IMR-90 (cell line): Measurements from ENCODE around the gene PAN3. TPM values are rescaled to one million over a fixed set of nuclear protein-coding genes. Genes with fewer than 3 reads are reported as not detected.

Experiments
- ATAC-seq: fragments of 200-7000 bp; cut with Tn5 transposase; 2 replicates; pipeline ENCODE4 v1.9.1; 2020; ENCODE audit warnings: low read depth, mild to moderate bottlenecking, moderate library complexity
- BruUV-seq: library from RNA; stranded (reverse); fragments of 400-500 nt; replicated peaks from 2 replicates; lab custom pipeline; 2021; lab: Mats Ljungman, UMichigan
- CTCF ChIA-PET: fragments of 300-600 bp; formaldehyde crosslinking; extraction: SDS; loops from one replicate; lab custom pipeline; 2021; ENCODE audit warnings: antibody characterized with exemption; lab: Yijun Ruan, JAX
- POLR2A ChIA-PET: fragments of 300-600 bp; sonication (Branson Sonifier 250); formaldehyde crosslinking; loops from one replicate; lab custom pipeline; 2022; ENCODE audit warnings: antibody characterized with exemption; ENCODE audit not compliant: unreplicated experiment; lab: Charles Lee
- DNase-seq: peaks from one replicate; pipeline ENCODE4 v3.0.0; 2013
- H2AFZ ChIP-seq: replicated peaks from 2 replicates; pipeline ENCODE3; 2013; ENCODE audit warnings: low read length, mild to moderate bottlenecking; ENCODE audit not compliant: poor library complexity
- H2AK5ac ChIP-seq: 2 replicates; pipeline ENCODE4 v1.6.1; 2013; ENCODE audit warnings: low read depth, low read length, inconsistent platforms
- H2AK9ac ChIP-seq: replicated peaks from 2 replicates; pipeline ENCODE3; 2013; ENCODE audit warnings: mild to moderate bottlenecking, low read depth, low read length, moderate library complexity; ENCODE audit not compliant: poor library complexity
- H2BK120ac ChIP-seq: 2 replicates; pipeline ENCODE4 v1.6.1; 2013; ENCODE audit warnings: low read depth, low read length, inconsistent platforms
- H2BK15ac ChIP-seq: 3 replicates; pipeline ENCODE4 v1.6.1; 2013; ENCODE audit warnings: low read depth, low read length, inconsistent platforms
- H2BK20ac ChIP-seq: 2 replicates; pipeline ENCODE4 v1.6.1; 2013; ENCODE audit warnings: low read depth, mild to moderate bottlenecking, inconsistent platforms, low read length, moderate library complexity
- H2BK5ac ChIP-seq: 2 replicates; pipeline ENCODE4 v1.6.1; 2013; ENCODE audit warnings: mild to moderate bottlenecking, low read depth, low read length, inconsistent platforms; ENCODE audit not compliant: poor library complexity, severe bottlenecking
- H3K14ac ChIP-seq: replicated peaks from 2 replicates; pipeline ENCODE4 v1.6.1; 2013; ENCODE audit warnings: low read depth, low read length, inconsistent platforms
- H3K18ac ChIP-seq: 2 replicates; pipeline ENCODE4 v1.6.1; 2013; ENCODE audit warnings: low read depth, low read length, control low read depth
- H3K23ac ChIP-seq: 2 replicates; pipeline ENCODE4 v1.6.1; 2013; ENCODE audit warnings: low read depth, low read length, inconsistent platforms
- H3K27ac ChIP-seq: 2 replicates; pipeline ENCODE4 v1.5.1; 2013; ENCODE audit warnings: mild to moderate bottlenecking, control low read depth, low read length; ENCODE audit not compliant: insufficient read depth
- H3K27me3 ChIP-seq: 2 replicates; pipeline ENCODE4 v1.6.1; 2013; ENCODE audit warnings: low read length; ENCODE audit not compliant: control insufficient read depth, insufficient read depth
- H3K36me3 ChIP-seq: 2 replicates; pipeline ENCODE4 v1.6.1; 2013; ENCODE audit warnings: low read length, mixed read lengths; ENCODE audit not compliant: control insufficient read depth, insufficient read depth
- H3K4ac ChIP-seq: 2 replicates; pipeline ENCODE4 v1.6.1; 2013; ENCODE audit warnings: low read depth, low read length, inconsistent platforms
- H3K4me1 ChIP-seq: 2 replicates; pipeline ENCODE4 v1.6.1; 2013; ENCODE audit warnings: low read length, mixed read lengths; ENCODE audit not compliant: control insufficient read depth, insufficient read depth
- H3K4me2 ChIP-seq: 2 replicates; pipeline ENCODE4 v1.6.1; 2013; ENCODE audit warnings: low read depth, mild to moderate bottlenecking, control low read depth, low read length, moderate library complexity
- H3K4me3 ChIP-seq: 2 replicates; pipeline ENCODE4 v1.5.1; 2013; ENCODE audit warnings: low read depth, mild to moderate bottlenecking, control low read depth, low read length, moderate library complexity; ENCODE audit not compliant: insufficient read depth
- H3K56ac ChIP-seq: 2 replicates; pipeline ENCODE4 v1.6.1; 2013; ENCODE audit warnings: low read length, inconsistent platforms; ENCODE audit not compliant: insufficient read depth; ENCODE audit errors: extremely low read depth
- H3K79me1 ChIP-seq, 2 experiments: 2 replicates each; pipeline ENCODE4 v1.6.1; 2013; ENCODE audit warnings: low read length in 2 of 2, inconsistent platforms in 1 of 2, low read depth in 1 of 2
- H3K9ac ChIP-seq: 2 replicates; pipeline ENCODE4 v1.6.1; 2013; ENCODE audit warnings: low read depth, low read length, control low read depth
- H3K9me1 ChIP-seq: 2 replicates; pipeline ENCODE4 v1.6.1; 2013; ENCODE audit warnings: low read length, inconsistent platforms; ENCODE audit not compliant: insufficient read depth
- H3K9me3 ChIP-seq: 2 replicates; pipeline ENCODE4 v1.6.1; 2013; ENCODE audit warnings: low read length; ENCODE audit not compliant: control insufficient read depth, insufficient read depth
- H4K20me1 ChIP-seq: 2 replicates; pipeline ENCODE4 v1.6.1; 2013; ENCODE audit warnings: low read length, inconsistent platforms; ENCODE audit not compliant: insufficient read depth
- H4K5ac ChIP-seq: 2 replicates; pipeline ENCODE4 v1.6.1; 2013; ENCODE audit warnings: mild to moderate bottlenecking, low read depth, low read length, control low read depth
- H4K8ac ChIP-seq, 2 experiments: 2 replicates each; pipeline ENCODE4 v1.6.1; 2013; ENCODE audit warnings: low read depth in 2 of 2, low read length in 2 of 2, control low read depth in 1 of 2, inconsistent platforms in 1 of 2
- H4K91ac ChIP-seq: 2 replicates; pipeline ENCODE4 v1.6.1; 2013; ENCODE audit warnings: low read depth, low read length, inconsistent platforms; ENCODE audit not compliant: insufficient read depth
- BHLHE40 ChIP-seq: fragments of 150-350 bp; IDR thresholded peaks from 2 replicates; pipeline ENCODE4 v1.6.1; 2016; ENCODE audit warnings: mild to moderate bottlenecking, low read depth, low read length
- CEBPB ChIP-seq: IDR thresholded peaks from 2 replicates; pipeline ENCODE4 v1.6.1; 2012; ENCODE audit warnings: low read depth, low read length, improper control_type of control experiment
- CHD1 ChIP-seq: IDR thresholded peaks from 2 replicates; pipeline ENCODE4 v1.6.1; 2012; ENCODE audit warnings: low read depth, low read length, improper control_type of control experiment
- CTCF ChIP-seq: conservative IDR thresholded peaks from 2 replicates; pipeline ENCODE4 v1.5.1; 2012; ENCODE audit warnings: mild to moderate bottlenecking, low read depth, low read length, improper control_type of control experiment
- FOS ChIP-seq: fragments of 150-350 bp; IDR thresholded peaks from 2 replicates; pipeline ENCODE4 v1.6.1; 2016; ENCODE audit warnings: low read depth, low read length
- MAFK ChIP-seq: IDR thresholded peaks from 2 replicates; pipeline ENCODE4 v1.6.1; 2012; ENCODE audit warnings: low read depth, low read length, improper control_type of control experiment
- MXI1 ChIP-seq: IDR thresholded peaks from 2 replicates; pipeline ENCODE4 v1.6.1; 2012; ENCODE audit warnings: low read depth, mild to moderate bottlenecking, low read length, moderate library complexity, borderline replicate concordance
- NFE2L2 ChIP-seq: fragments of 150-350 bp; IDR thresholded peaks from 2 replicates; pipeline ENCODE4 v1.6.1; 2016; ENCODE audit warnings: low read depth, mild to moderate bottlenecking, low read length
- POLR2A ChIP-seq: IDR thresholded peaks from 2 replicates; pipeline ENCODE4 v1.6.1; 2012; ENCODE audit warnings: mild to moderate bottlenecking, low read depth, low read length
- RAD21 ChIP-seq: IDR thresholded peaks from 2 replicates; pipeline ENCODE4 v1.6.1; 2012; ENCODE audit warnings: low read length, improper control_type of control experiment
- RCOR1 ChIP-seq: IDR thresholded peaks from 2 replicates; pipeline ENCODE4 v1.6.1; 2012; ENCODE audit warnings: mild to moderate bottlenecking, low read length, improper control_type of control experiment; ENCODE audit not compliant: insufficient replicate concordance
- RFX5 ChIP-seq: IDR thresholded peaks from 2 replicates; pipeline ENCODE4 v1.8.0; 2012; ENCODE audit warnings: low read depth, mild to moderate bottlenecking, low read length, moderate library complexity
- SMC3 ChIP-seq: fragments of 150-350 bp; IDR thresholded peaks from 2 replicates; pipeline ENCODE4 v1.6.1; 2016; ENCODE audit warnings: low read depth, mild to moderate bottlenecking, antibody characterized with exemption, low read length, moderate library complexity
- USF2 ChIP-seq: fragments of 150-350 bp; IDR thresholded peaks from 2 replicates; pipeline ENCODE4 v1.6.1; 2017; ENCODE audit warnings: mild to moderate bottlenecking, antibody characterized with exemption, low read length, low read depth
- WGBS, 2 experiments: methylation state at CpG; one replicate each; pipeline versions ENCODE4 v1.1.5 to v1.1.7; 2013; ENCODE audit warnings: missing lambda C conversion rate in 2 of 2; ENCODE audit not compliant: insufficient read length in 1 of 2; ENCODE audit errors: extremely low coverage in 2 of 2; 5-methylcytosine and 5-hydroxymethylcytosine counted together
- dilution Hi-C: fragments of 300-500 bp; cut with HindIII; formaldehyde crosslinking; loops from one replicate; pipeline ENCODE4 v1.14.3; 2018; ENCODE audit warnings: low sequenced_read_pairs; ENCODE audit not compliant: unreplicated experiment
- in situ Hi-C: fragments of 300-500 bp; cut with MboI; formaldehyde crosslinking; loops from 3 replicates; pipeline ENCODE4 v1.14.3; 2019; ENCODE audit warnings: low sequenced_read_pairs, inconsistent platforms, mixed read lengths
- intact Hi-C: fragments of 100-400 bp; cut with micrococcal nuclease; formaldehyde crosslinking; loops from 2 replicates; pipeline ENCODE4 v1.10.0; 2022
- polyA plus RNA-seq, 3 experiments: library from polyadenylated mRNA; depleted of rRNA; stranded (reverse); fragments of >200 nt; gene quantifications; 2 replicates each; pipeline ENCODE4 v1.2.3, GENCODE V29; 2012; ENCODE audit warnings: low replicate concordance in 1 of 3
- total RNA-seq: library from RNA; depleted of rRNA; stranded (reverse); fragments of >200 nt; gene quantifications from 2 replicates; pipeline ENCODE4 v1.2.3, GENCODE V29; 2012
- TF ChIP-seq, protein P1 (sequence below): fragments of 150-350 bp; IDR thresholded peaks from 2 replicates; pipeline ENCODE4 v1.6.1; 2016; ENCODE audit warnings: low read depth, mild to moderate bottlenecking, low read length, moderate library complexity, borderline replicate concordance

The PAN3 gene
- total and polyA plus RNA-seq, 2 of the 4 experiments (the other 2 are of a cell fraction) = 6.6 to 15.1 TPM

DNA sequence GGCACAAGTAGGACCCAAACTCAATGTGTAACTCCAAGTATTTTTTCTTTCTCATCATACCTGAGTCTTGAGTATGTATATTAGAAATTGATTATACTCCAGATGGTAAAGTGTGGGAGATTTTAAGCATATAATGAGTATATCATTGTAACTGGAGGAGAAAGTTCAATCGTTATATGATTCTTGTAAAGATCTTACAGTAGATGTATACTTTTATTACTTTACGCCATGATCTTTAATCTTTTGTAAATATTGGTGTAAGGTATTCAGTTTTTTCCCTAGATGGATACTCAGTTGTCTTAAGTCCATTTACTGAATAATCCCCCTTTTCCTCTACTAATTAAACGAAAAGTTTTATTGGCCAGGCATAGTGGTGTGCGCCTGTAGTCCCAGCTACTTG, 25.2 kb downstream of the PAN3 start:
- Histone ChIP-seq H2AFZ (no peak overlapping the region), H3K79me1 (peaks cover 30 to 68% of the 10 kb centered on the region in 2 experiments), H3K9me3 (no peaks in the 10 kb centered on the region), H4K5ac (no peak overlapping the region), H3K18ac (no peak overlapping the region), H3K56ac (no peak overlapping the region), H2AK5ac (no peak overlapping the region), H2BK120ac (no peak overlapping the region), H3K9ac (no peak overlapping the region), H4K8ac (no peak overlapping the region), H2AK9ac (no peak overlapping the region), H3K23ac (no peak overlapping the region), H2BK15ac (no peak overlapping the region), H3K14ac (no peak overlapping the region), H3K4me2 (no peak overlapping the region), H3K27me3 (no peaks in the 10 kb centered on the region), H2BK5ac (no peak overlapping the region), H2BK20ac (no peak overlapping the region), H3K27ac (no peak overlapping the region), H4K91ac (no peak overlapping the region), H4K20me1 (peaks cover 36% of the 10 kb centered on the region), H3K36me3 (no peaks in the 10 kb centered on the region), H3K4me3 (no peak overlapping the region), H3K4me1 (peaks cover 9% of the 10 kb centered on the region), H3K4ac (no peak overlapping the region), H3K9me1 (peaks cover 7% of the 10 kb centered on the region)
- in situ Hi-C loops (no loop called here), dilution Hi-C loops (no loop called here), intact Hi-C loops (no loop called here)
- no TSS peak for BruUV-seq
- ATAC-seq = no peak
- TF ChIP-seq FOS (no peak), POLR2A (no peak), MXI1 (no peak), RCOR1 (no peak), CEBPB (no peak), MAFK (no peak), RFX5 (no peak), SMC3 (no peak), RAD21 (no peak), USF2 (no peak), NFE2L2 (no peak), BHLHE40 (no peak), CTCF (no peak), CHD1 (no peak)
- TF ChIP-seq, protein P1, sequence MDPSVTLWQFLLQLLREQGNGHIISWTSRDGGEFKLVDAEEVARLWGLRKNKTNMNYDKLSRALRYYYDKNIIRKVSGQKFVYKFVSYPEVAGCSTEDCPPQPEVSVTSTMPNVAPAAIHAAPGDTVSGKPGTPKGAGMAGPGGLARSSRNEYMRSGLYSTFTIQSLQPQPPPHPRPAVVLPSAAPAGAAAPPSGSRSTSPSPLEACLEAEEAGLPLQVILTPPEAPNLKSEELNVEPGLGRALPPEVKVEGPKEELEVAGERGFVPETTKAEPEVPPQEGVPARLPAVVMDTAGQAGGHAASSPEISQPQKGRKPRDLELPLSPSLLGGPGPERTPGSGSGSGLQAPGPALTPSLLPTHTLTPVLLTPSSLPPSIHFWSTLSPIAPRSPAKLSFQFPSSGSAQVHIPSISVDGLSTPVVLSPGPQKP = no peak
- no peak for DNase-seq
- no CpG with 5 or more reads among the region's 4 CpGs for WGBS, 2 experiments
- ChIA-PET POLR2A (no interaction called here), CTCF (no interaction called here)
